GM12875 (cell line): ENCODE results near the gene SLC26A9.

Source experiments
- H3K4me3 ChIP-seq: one replicate; pipeline ENCODE4 v1.5.1; 2011; ENCODE audit warnings: low read depth, low read length, control low read depth
- CTCF ChIP-seq: IDR thresholded peaks from 2 replicates; pipeline ENCODE4 v1.5.1; 2011; ENCODE audit warnings: low read depth, mild to moderate bottlenecking, control low read depth, inconsistent platforms, low read length, moderate library complexity, borderline replicate concordance; ENCODE audit not compliant: insufficient read depth

The SLC26A9 gene

GRCh38 chr1:205932776-205933175 lies 10.5 kb downstream of the SLC26A9 start:
- no peak for TF ChIP-seq CTCF
- H3K4me3 ChIP-seq = no peak overlapping the region

GRCh38 chr1:205930799-205931281 lies 12.4 kb downstream of the SLC26A9 start:
- no peak overlapping the region for H3K4me3 ChIP-seq
- no peak for TF ChIP-seq CTCF

GRCh38 chr1:205930195-205930577 lies 13.1 kb downstream of the SLC26A9 start:
- H3K4me3 ChIP-seq = no peak overlapping the region
- TF ChIP-seq CTCF = no peak

- no peak overlapping the region for H3K4me3 ChIP-seq
- no peak for TF ChIP-seq CTCF
These were observed 13.6 kb downstream of the SLC26A9 start for GRCh38 chr1:205929496-205930194.

GRCh38 chr1:205928317-205928716 lies 14.9 kb downstream of the SLC26A9 start:
- TF ChIP-seq CTCF = no peak

GRCh38 chr1:205927676-205928075 lies 15.6 kb downstream of the SLC26A9 start:
- TF ChIP-seq CTCF = no peak
- H3K4me3 ChIP-seq = no peak overlapping the region

More at GRCh38 chr1:205928317-205928716, 14.9 kb downstream of the SLC26A9 start:
- H3K4me3 ChIP-seq = no peak overlapping the region

GRCh38 chr1:205927247-205927646 lies 16.0 kb downstream of the SLC26A9 start:
- no peak overlapping the region for H3K4me3 ChIP-seq
- TF ChIP-seq CTCF = no peak
